GM18505 (cell line): ENCODE measurements around the gene RARB.

ENCODE experiments used
- ATAC-seq: cut with Tn5 transposase; IDR thresholded peaks from one replicate; pipeline ENCODE4 v1.9.1; 2021; ENCODE audit not compliant: unreplicated experiment
- POLR2A ChIP-seq: IDR thresholded peaks from 4 replicates; pipeline ENCODE4 v1.6.1; 2011; ENCODE audit warnings: borderline replicate concordance; ENCODE audit not compliant: insufficient read depth, insufficient read length; ENCODE audit errors: extremely low read depth

Gene RARB

GRCh38 chr3:25536521-25537391 lies 108.7 kb downstream of the RARB start:
- ATAC-seq: no peak
- no peak for TF ChIP-seq POLR2A

GRCh38 chr3:25537516-25537915 lies 109.5 kb downstream of the RARB start:
- TF ChIP-seq POLR2A: no peak
- ATAC-seq: no peak

- no peak for ATAC-seq
- TF ChIP-seq POLR2A: no peak
These were observed 112.2 kb downstream of the RARB start for GRCh38 chr3:25540273-25540672.

GRCh38 chr3:25542492-25543039 lies 114.5 kb downstream of the RARB start:
- no peak for TF ChIP-seq POLR2A
- ATAC-seq: no peak

GRCh38 chr3:25547103-25547502 lies 119.0 kb downstream of the RARB start:
- ATAC-seq: no peak

GRCh38 chr3:25547943-25548674 lies 120.0 kb downstream of the RARB start:
- no peak for ATAC-seq

More at GRCh38 chr3:25547103-25547502, 119.0 kb downstream of the RARB start:
- TF ChIP-seq POLR2A: no peak

GRCh38 chr3:25548836-25549235 lies 120.8 kb downstream of the RARB start:
- no peak for TF ChIP-seq POLR2A
- no peak for ATAC-seq

More at GRCh38 chr3:25547943-25548674, 120.0 kb downstream of the RARB start:
- TF ChIP-seq POLR2A: no peak

- TF ChIP-seq POLR2A: no peak
- ATAC-seq: no peak
These were observed 124.2 kb downstream of the RARB start for GRCh38 chr3:25552251-25552650.

- no peak for ATAC-seq
- TF ChIP-seq POLR2A: no peak
These were observed 126.3 kb downstream of the RARB start for GRCh38 chr3:25554376-25554775.

- ATAC-seq: no peak
- TF ChIP-seq POLR2A: no peak
These were observed 127.8 kb downstream of the RARB start for GRCh38 chr3:25555695-25556437.

GRCh38 chr3:25556447-25556846 lies 128.4 kb downstream of the RARB start:
- no peak for TF ChIP-seq POLR2A
- ATAC-seq: no peak

- no peak for ATAC-seq
- TF ChIP-seq POLR2A: no peak
These were observed 129.6 kb downstream of the RARB start for GRCh38 chr3:25557694-25558093.

- ATAC-seq: no peak
- TF ChIP-seq POLR2A: no peak
These were observed 130.1 kb downstream of the RARB start for GRCh38 chr3:25558121-25558520.
